ACHN (cell line): ENCODE data around the gene ME3.
"Not testable (repeated sequence)": the region's sequence is repeated elsewhere in the genome, so short reads cannot be mapped to it uniquely, and the experiment has no call there.

Experiments
- DNase-seq: peaks from one replicate; pipeline ENCODE4 v3.0.0-alpha.2; 2015
- in situ Hi-C: cut with HindIII; loops from 2 replicates; pipeline ENCODE4 v1.10.0; 2017; ENCODE audit warnings: low sequenced_read_pairs, low pct_ligation_motif_present, low pct_unique_long_range_greater_than_20kb

The ME3 gene

DNA sequence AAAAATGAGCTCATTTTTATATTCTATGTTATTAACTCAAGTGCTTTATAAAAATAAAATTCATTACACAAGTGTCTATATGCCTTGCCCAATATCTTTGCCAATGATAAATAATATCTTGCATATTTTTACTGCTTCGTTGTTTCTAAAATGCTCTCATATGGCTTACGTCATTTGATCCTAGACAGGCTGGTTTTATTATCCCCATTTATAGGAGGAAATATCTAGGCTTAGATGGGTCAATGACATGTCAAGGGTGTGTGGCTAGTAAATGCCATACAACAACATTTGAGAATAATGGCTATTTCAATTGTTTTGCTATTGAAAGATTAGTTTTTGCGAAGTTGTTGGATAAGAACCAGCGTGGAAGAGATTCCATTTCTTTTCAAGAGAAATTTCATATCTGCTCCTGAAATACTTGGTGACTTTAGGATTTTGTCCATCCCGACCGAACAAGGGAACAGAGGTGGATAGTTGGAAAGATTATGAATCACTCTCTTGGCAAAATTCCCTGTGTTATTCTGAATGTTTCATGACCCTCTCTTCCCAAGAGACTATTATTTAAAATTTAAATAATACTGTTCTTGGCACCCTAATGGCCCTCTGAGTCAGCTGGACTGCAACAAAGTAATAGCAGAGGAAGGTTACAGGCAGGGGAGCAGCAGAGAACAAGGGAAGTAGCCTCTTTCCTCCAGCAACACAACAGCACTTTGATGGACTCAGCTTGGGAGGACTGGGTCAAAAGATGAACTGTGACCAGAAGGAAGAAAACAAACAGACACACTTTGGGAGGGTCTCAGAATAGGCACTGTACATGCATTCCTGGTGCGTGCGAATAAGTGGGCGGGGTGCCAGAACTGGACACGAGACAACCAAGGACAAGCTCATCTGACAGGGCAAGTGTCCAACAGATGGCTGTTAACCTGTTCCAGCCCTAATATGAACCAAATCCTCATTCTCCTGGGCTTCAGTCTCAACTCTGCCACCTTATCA, 94.5 kb downstream of the ME3 start:
- in situ Hi-C loops, result loop anchor here (25.0 kb wide), 1 partner anchor 116 kb away; no protein-coding TSS in a partner anchor

GRCh38 chr11:86576946-86577624, 95.3 kb downstream of the ME3 start:
- in situ Hi-C loops, result loop anchor here (25.0 kb wide), 1 partner anchor 115 kb away; no protein-coding TSS in a partner anchor

More for the DNA sequence above, 94.5 kb downstream of the ME3 start:
- peak; percentile 52 for DNase-seq

GRCh38 chr11:86575927-86576326, 96.5 kb downstream of the ME3 start:
- no peak for DNase-seq
- in situ Hi-C loops, result loop anchor here (25.0 kb wide), 1 partner anchor 114 kb away; no protein-coding TSS in a partner anchor

More at GRCh38 chr11:86576946-86577624, 95.3 kb downstream of the ME3 start:
- DNase-seq, result no peak

DNA sequence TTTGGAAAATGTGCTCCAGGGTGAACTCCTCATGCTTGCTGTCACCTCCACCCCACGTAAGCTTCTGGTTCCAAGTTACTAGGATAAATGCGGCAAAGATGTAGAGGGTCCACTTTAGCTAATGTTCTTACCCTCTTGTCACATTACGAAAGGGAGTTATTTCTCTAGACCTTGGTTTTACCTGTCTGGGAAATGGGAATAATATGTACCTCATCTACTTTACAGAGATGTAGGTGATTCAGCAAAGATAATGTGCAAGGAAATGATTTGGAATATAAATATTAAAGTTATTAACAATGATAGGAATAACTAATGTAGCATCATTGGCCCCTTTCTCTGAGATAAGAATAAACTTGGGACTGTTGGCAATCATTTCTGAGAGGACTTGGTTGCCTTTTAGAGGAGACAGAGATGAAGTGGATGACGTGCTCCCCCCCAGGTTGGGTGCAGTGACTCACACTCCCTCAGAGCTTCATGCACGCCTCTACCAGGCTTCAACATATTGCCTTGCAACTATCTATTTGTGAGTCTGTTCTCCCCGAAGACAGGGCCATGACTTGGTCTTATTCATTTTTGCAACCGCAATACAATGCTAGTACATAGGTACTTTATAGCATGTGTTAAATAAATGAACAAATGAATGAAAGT, 97.1 kb downstream of the ME3 start:
- in situ Hi-C loops, result loop anchor here (25.0 kb wide), 1 partner anchor 113 kb away; no protein-coding TSS in a partner anchor
- DNase-seq, result peak; percentile 53

GRCh38 chr11:86574493-86575207, 97.8 kb downstream of the ME3 start:
- no peak for DNase-seq
- in situ Hi-C loops, result loop anchor here (25.0 kb wide), 1 partner anchor 112 kb away; no protein-coding TSS in a partner anchor

GRCh38 chr11:86571273-86571948, 101.0 kb downstream of the ME3 start:
- in situ Hi-C loops, result no loop called here
- DNase-seq, result peak; percentile 67

DNA sequence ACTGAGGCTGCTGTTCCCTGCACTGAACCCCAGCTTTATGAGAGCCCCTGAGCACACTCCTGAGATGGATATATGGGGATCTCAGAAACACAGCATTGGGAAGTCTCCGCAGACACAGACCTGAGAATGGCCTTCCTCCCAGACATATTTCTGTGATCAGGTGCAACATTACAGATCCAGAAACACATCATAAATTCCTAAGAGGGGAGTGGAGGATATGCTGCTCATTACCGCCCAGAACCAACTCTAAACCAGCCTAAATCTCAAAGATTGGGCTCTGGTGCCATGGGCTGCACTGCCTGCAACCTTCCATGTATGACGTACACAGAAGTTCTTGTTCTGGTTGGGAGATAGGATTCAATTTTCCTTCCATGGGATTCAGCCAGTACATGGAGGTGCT, 102.0 kb downstream of the ME3 start:
- in situ Hi-C loops, result no loop called here
- no peak for DNase-seq

- in situ Hi-C loops, result no loop called here
- DNase-seq, result peak; percentile 30
These were observed 102.4 kb downstream of the ME3 start for GRCh38 chr11:86570020-86570419.

- in situ Hi-C loops, result no loop called here
- no peak for DNase-seq
These were observed 103.3 kb downstream of the ME3 start for GRCh38 chr11:86569109-86569508.

GRCh38 chr11:86565801-86566312, 106.6 kb downstream of the ME3 start:
- in situ Hi-C loops, result no loop called here
- DNase-seq, result no peak

DNA sequence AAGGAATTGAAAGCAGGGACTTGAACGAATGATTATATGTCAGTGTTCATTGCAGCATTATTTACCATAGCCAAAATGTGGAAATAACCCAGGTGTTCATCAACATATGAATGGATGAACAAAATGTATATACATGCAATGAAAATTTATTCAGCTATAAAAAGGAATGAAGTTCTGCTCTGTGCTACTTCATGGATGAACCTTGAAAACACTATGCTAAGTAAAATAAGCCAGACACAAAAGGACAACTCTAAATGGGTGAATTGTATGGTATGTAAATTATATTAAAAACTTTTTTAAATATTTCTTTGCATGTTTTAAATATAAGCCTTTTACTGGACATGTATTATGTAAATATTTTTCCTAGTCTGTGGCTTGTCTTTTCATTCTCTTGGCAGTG, 107.0 kb downstream of the ME3 start:
- no peak for DNase-seq
- in situ Hi-C loops, result no loop called here

GRCh38 chr11:86562842-86563241, 109.6 kb downstream of the ME3 start:
- in situ Hi-C loops, DNase-seq: not testable (repeated sequence)

- no peak for DNase-seq
- in situ Hi-C loops, result no loop called here
These were observed 113.0 kb downstream of the ME3 start for GRCh38 chr11:86559311-86559945.

DNA sequence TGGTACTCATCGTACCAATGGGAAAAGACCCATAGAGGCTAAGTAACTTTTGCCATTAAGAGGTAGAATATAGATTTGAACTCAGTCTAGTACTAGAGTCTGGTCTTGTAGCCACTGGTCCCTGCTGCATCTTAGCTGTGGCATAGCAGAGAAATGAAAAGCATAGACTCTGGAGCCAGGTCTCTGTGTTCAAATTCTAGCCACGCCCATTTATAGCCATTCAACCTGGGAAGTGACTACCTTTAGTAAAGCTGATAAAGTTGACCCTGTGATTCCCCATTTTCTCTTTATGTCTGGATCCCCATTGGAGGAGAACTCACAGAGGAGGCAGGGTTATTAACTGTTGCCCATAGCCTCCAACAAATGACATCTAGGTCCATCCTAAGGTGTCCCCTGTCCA, 113.6 kb downstream of the ME3 start:
- DNase-seq, result no peak
- in situ Hi-C loops, result no loop called here

- in situ Hi-C loops, result no loop called here
- no peak for DNase-seq
These were observed 114.2 kb downstream of the ME3 start for GRCh38 chr11:86558207-86558606.

DNA sequence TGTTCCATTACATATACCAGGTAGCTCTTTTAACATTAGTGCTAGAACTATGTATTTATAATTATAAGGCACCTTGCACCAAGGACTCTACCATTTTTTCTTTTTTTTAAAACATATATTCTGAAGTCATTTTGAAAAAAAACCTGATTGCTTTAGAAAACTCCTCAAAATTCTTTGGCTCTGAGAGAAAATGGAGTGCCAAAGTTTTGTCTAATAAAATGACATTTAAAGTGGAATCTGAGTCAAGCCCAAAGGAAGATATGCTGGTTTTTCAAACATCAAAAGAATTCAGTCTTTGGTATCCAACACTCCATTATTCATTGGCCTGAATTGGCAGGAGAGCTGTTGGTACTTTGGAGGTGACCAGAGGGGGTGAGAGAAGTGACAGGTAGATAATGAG, 116.5 kb downstream of the ME3 start:
- DNase-seq, result no peak
- in situ Hi-C loops, result no loop called here

DNA sequence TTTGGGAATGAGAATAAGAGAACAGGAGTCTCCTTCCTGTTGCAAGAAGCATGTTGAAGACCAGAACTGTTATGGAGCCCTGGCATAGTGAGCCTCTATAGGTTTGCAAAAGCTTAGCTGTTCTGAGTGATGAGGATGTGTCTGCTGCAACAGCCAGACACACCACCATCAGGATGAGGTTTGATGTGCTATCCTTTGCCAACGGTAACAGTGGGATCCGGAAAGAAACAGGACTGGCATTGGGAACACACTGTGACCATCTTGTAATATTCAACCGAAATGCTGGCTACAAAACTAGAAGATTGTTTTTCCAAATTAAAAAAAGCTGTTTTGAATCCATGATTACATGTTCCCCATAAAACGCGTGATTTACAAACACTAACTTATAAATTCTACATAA, 117.0 kb downstream of the ME3 start:
- in situ Hi-C loops, result no loop called here
- DNase-seq, result no peak
